Measurements from ENCODE around the gene TSFM. TPM values are rescaled to one million over a fixed set of nuclear protein-coding genes. Genes with fewer than 3 reads are reported as not detected.

The TSFM gene
- total RNA-seq, 1 donor from 2014 or later: 53.7 TPM

DNA sequence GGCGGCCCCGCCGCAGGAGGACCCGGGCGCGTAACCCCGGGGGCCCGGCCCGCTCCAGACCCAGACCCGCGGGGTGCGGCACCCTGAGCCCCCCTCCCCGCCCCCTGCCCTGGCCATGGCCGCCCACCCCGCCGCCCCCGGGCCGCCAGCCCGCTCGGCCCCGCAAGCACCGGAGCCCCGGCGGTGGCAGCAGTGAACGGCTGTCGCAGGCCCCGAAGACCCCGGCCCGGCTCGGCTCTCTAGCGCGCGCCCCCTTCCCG lies 27.5 kb upstream of the TSFM start:
- intact Hi-C loops (cut with micrococcal nuclease): no loop called here
- H3K27ac ChIP-seq (replicated peaks): peak overlapping the region; percentile 71

DNA sequence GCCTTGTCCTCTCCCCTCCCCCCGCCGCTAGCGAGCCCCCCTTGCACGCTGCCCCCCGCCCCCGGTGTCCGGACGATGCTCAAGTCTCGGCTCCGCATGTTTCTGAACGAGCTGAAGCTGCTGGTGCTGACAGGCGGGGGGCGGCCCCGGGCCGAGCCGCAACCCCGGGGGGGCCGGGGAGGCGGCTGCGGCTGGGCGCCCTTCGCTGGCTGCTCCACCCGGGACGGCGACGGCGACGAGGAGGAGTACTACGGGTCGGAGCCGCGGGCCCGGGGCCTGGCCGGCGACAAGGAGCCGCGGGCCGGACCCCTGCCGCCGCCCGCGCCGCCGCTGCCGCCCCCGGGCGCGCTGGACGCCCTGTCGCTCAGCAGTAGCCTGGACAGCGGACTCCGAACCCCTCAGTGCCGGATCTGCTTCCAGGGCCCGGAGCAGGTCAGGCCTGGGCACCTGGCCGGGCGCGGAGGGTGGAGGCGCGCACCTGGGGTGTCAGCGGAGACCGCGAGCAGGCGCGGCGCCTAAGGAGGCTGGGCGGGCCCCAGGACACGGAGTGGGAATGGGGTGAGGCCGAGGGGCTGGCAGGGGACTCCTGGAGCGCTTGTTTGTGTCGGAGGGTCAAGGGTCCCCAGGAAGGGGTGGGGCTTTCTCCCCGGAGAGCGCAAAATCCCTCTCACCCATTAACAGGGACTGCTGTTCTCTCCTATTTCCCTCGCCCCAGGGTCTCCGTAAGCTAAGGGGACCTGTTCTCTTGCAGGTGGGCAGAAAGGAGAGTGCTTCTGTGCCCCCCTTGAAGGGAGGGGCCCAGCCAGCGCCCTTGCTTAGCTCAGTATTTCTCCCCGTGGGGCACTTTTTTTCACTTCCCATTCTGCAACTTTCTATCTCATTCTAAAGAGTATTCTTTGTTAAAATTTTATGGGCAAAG lies 26.9 kb upstream of the TSFM start:
- H3K4me1 ChIP-seq: peaks cover 50% of the 10 kb centered on the region
- TF ChIP-seq, protein P1, sequence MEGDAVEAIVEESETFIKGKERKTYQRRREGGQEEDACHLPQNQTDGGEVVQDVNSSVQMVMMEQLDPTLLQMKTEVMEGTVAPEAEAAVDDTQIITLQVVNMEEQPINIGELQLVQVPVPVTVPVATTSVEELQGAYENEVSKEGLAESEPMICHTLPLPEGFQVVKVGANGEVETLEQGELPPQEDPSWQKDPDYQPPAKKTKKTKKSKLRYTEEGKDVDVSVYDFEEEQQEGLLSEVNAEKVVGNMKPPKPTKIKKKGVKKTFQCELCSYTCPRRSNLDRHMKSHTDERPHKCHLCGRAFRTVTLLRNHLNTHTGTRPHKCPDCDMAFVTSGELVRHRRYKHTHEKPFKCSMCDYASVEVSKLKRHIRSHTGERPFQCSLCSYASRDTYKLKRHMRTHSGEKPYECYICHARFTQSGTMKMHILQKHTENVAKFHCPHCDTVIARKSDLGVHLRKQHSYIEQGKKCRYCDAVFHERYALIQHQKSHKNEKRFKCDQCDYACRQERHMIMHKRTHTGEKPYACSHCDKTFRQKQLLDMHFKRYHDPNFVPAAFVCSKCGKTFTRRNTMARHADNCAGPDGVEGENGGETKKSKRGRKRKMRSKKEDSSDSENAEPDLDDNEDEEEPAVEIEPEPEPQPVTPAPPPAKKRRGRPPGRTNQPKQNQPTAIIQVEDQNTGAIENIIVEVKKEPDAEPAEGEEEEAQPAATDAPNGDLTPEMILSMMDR (IDR thresholded peaks at IDR 0.05; ENCODE audit: borderline replicate concordance): no peak
- no peaks in the 10 kb centered on the region for H3K27me3 ChIP-seq (ENCODE audit: low read depth)
- H3K27ac ChIP-seq (replicated peaks): peak overlapping the region; percentile 71
- peak overlapping the region; percentile 82 for H3K4me3 ChIP-seq
- H3K9me3 ChIP-seq (replicated peaks): no peaks in the 10 kb centered on the region
- peak; percentile 28 for DNase-seq
- H3K36me3 ChIP-seq: peaks cover 23% of the 10 kb centered on the region
- intact Hi-C loops (cut with micrococcal nuclease): no loop called here

More for the DNA sequence above, 27.5 kb upstream of the TSFM start:
- Histone ChIP-seq H3K4me1 (peaks cover 53% of the 10 kb centered on the region), H3K4me3 (peak overlapping the region; percentile 82), H3K36me3 (peaks cover 29% of the 10 kb centered on the region), H3K27me3 (ENCODE audit: low read depth) (no peaks in the 10 kb centered on the region), H3K9me3 (replicated peaks) (no peaks in the 10 kb centered on the region)
- TF ChIP-seq, protein P1 (IDR thresholded peaks at IDR 0.05; ENCODE audit: borderline replicate concordance): no peak
- DNase-seq: no peak

DNA sequence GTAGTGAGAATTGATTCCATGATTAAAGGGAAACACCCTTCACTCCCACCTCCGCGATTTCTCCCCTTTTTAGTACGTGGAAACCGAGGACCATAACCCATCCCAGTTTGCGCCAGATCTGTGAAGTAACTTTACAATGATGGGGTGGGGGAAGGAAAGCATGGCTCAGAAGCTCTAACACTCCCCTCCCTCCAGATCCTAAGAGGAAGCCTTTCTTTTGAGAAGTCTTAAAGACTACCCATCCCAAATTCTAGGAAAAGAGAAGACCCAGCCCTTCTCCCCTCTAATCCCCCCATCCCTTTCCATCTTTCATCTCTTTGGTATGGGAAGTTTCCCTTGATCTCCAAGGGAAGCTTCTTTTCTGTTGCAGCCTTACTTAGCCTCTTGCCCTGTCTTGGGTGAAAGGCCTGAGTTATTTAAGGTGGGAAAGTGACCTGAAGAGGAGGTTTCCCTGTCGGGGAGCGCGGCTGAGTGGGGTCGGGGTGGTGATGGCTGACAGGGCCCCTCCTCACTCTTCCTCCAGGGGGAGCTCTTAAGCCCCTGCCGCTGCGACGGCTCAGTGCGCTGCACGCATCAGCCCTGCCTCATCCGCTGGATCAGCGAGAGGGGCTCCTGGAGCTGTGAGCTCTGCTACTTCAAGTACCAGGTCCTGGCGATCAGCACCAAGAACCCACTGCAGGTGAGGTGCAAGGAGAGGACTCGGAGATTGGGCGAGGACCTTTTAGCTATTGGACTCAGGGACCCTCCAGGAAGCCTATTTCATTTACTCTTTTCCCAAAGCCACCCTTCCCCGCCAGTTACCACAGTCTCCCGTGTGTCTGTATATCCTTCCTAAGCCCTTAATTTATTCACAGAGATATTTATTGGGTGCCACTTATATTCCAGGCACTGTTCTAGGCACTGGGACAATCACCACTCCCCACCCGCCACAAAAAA lies 25.9 kb upstream of the TSFM start:
- H3K27ac ChIP-seq (replicated peaks): no peak overlapping the region
- H3K36me3 ChIP-seq: peaks cover 19% of the 10 kb centered on the region
- H3K4me1 ChIP-seq: peaks cover 41% of the 10 kb centered on the region
- TF ChIP-seq, protein P1 (IDR thresholded peaks at IDR 0.05; ENCODE audit: borderline replicate concordance): peak; percentile 58
- no peaks in the 10 kb centered on the region for H3K9me3 ChIP-seq (replicated peaks)
- intact Hi-C loops (cut with micrococcal nuclease): no loop called here
- H3K4me3 ChIP-seq: peak overlapping the region; percentile 82
- peak; percentile 37 for DNase-seq
- no peaks in the 10 kb centered on the region for H3K27me3 ChIP-seq (ENCODE audit: low read depth)

DNA sequence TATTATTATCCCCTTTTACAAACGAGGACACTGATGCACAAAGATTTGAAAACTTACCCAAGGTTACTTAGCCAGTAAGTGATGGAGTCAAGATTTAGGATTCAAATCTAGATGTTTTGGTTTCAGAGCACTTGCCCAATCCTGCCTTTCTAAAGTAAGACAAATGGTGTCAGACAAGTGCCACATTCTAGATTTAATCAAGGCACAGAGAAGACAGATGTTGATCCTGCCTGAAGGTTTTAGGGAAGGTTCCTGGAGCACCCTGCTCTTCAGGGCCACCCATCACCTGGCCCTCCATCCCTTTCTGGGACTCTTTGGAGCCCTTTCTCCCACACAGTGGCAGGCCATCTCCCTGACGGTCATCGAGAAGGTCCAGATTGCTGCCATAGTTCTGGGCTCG lies 24.8 kb upstream of the TSFM start:
- H3K4me3 ChIP-seq: no peak overlapping the region
- peaks cover 11% of the 10 kb centered on the region for H3K27me3 ChIP-seq (ENCODE audit: low read depth)
- no peak overlapping the region for H3K27ac ChIP-seq (replicated peaks)
- no peaks in the 10 kb centered on the region for H3K9me3 ChIP-seq (replicated peaks)
- peaks cover 19% of the 10 kb centered on the region for H3K36me3 ChIP-seq
- no peak for DNase-seq
- intact Hi-C loops (cut with micrococcal nuclease): no loop called here
- TF ChIP-seq, protein P1 (IDR thresholded peaks at IDR 0.05; ENCODE audit: borderline replicate concordance): no peak
- peaks cover 34% of the 10 kb centered on the region for H3K4me1 ChIP-seq

DNA sequence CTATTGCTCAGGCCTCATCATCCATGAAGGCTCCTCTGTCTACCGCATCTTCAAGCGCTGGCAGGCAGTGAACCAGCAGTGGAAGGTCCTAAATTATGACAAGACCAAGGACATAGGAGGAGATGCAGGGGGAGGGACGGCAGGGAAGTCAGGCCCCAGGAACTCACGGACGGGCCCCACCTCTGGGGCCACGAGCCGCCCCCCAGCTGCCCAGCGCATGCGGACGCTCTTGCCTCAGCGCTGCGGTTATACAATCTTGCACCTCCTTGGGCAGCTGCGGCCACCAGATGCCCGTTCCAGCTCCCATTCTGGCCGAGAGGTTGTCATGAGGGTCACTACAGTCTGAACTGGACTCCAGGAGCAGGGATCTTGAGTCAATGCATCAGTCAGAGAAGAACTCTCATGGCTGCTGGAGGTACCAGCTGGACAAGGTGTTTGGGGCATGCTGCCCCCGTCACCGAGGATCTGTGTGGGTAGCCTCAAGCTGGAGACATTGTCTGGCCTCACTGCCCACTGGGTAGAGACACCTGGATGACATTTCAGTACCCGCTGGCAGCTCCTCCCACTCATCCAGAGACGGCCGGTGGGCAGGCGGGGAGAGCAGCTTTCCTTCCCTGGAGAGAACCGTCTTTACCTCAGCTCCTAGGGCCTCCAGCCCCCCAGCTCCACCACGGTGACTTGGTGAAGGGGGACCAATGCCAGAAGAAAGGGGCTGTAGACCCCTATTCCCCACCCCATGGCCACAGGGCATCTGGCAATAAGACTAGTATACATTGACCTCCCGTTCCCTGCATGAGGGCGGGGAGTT lies 23.8 kb upstream of the TSFM start:
- Histone ChIP-seq H3K27ac (replicated peaks) (no peak overlapping the region), H3K27me3 (ENCODE audit: low read depth) (peaks cover 21% of the 10 kb centered on the region), H3K4me3 (no peak overlapping the region), H3K36me3 (peaks cover 19% of the 10 kb centered on the region), H3K4me1 (peaks cover 30% of the 10 kb centered on the region), H3K9me3 (replicated peaks) (no peaks in the 10 kb centered on the region)
- intact Hi-C loops (cut with micrococcal nuclease): no loop called here
- TF ChIP-seq, protein P1 (IDR thresholded peaks at IDR 0.05; ENCODE audit: borderline replicate concordance): no peak
- no peak for DNase-seq
